ENCODE measurements around the gene MLEC. TPM values are rescaled to one million over a fixed set of nuclear protein-coding genes. Genes with fewer than 3 reads are reported as not detected.

MLEC gene
- total and polyA plus RNA-seq, 2 of the 13 experiments (the other 11 are each of a cell fraction or from before 2014, with no cell fraction given), result 49.8 to 156 TPM

GRCh38 chr12:120686690-120687577 lies at the start of gene MLEC (continued):
- TF ChIP-seq, protein P1, sequence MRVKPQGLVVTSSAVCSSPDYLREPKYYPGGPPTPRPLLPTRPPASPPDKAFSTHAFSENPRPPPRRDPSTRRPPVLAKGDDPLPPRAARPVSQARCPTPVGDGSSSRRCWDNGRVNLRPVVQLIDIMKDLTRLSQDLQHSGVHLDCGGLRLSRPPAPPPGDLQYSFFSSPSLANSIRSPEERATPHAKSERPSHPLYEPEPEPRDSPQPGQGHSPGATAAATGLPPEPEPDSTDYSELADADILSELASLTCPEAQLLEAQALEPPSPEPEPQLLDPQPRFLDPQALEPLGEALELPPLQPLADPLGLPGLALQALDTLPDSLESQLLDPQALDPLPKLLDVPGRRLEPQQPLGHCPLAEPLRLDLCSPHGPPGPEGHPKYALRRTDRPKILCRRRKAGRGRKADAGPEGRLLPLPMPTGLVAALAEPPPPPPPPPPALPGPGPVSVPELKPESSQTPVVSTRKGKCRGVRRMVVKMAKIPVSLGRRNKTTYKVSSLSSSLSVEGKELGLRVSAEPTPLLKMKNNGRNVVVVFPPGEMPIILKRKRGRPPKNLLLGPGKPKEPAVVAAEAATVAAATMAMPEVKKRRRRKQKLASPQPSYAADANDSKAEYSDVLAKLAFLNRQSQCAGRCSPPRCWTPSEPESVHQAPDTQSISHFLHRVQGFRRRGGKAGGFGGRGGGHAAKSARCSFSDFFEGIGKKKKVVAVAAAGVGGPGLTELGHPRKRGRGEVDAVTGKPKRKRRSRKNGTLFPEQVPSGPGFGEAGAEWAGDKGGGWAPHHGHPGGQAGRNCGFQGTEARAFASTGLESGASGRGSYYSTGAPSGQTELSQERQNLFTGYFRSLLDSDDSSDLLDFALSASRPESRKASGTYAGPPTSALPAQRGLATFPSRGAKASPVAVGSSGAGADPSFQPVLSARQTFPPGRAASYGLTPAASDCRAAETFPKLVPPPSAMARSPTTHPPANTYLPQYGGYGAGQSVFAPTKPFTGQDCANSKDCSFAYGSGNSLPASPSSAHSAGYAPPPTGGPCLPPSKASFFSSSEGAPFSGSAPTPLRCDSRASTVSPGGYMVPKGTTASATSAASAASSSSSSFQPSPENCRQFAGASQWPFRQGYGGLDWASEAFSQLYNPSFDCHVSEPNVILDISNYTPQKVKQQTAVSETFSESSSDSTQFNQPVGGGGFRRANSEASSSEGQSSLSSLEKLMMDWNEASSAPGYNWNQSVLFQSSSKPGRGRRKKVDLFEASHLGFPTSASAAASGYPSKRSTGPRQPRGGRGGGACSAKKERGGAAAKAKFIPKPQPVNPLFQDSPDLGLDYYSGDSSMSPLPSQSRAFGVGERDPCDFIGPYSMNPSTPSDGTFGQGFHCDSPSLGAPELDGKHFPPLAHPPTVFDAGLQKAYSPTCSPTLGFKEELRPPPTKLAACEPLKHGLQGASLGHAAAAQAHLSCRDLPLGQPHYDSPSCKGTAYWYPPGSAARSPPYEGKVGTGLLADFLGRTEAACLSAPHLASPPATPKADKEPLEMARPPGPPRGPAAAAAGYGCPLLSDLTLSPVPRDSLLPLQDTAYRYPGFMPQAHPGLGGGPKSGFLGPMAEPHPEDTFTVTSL (CRISPR knock-in tag; IDR thresholded peaks at IDR 0.05; ENCODE audit: borderline replicate concordance), result no peak
- peak; percentile 88 for TF ChIP-seq KMT2B (CRISPR knock-in tag; IDR thresholded peaks at IDR 0.05)
- no peak for TF ChIP-seq ZFP36 (IDR thresholded peaks at IDR 0.05; ENCODE audit: borderline replicate concordance, low read depth, low read length, partially characterized antibody)
- TF ChIP-seq, protein P2, sequence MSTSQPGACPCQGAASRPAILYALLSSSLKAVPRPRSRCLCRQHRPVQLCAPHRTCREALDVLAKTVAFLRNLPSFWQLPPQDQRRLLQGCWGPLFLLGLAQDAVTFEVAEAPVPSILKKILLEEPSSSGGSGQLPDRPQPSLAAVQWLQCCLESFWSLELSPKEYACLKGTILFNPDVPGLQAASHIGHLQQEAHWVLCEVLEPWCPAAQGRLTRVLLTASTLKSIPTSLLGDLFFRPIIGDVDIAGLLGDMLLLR (CRISPR knock-in tag; IDR thresholded peaks at IDR 0.05), result no peak; the same call in 1 of the 2 replicates
- TF ChIP-seq KAT2B (IDR thresholded peaks at IDR 0.05; ENCODE audit: borderline replicate concordance, low read depth, low read length), result no peak
- TF ChIP-seq CHCHD3 (CRISPR knock-in tag; IDR thresholded peaks at IDR 0.05), result 0 out of 2 replicates have a peak, but pooled peaks have one; percentile 44
- TF ChIP-seq TFAP4 (IDR thresholded peaks at IDR 0.05; ENCODE audit: borderline replicate concordance, low read depth), result peak; percentile 78
- 0 out of 2 replicates have a peak, but pooled peaks have one; percentile 36 for TF ChIP-seq MXD3 (CRISPR knock-in tag; IDR thresholded peaks at IDR 0.05)
- TF ChIP-seq NAIF1 (CRISPR knock-in tag; IDR thresholded peaks at IDR 0.05; ENCODE audit: borderline replicate concordance), result no peak
- peak; percentile 27; the same call in 1 of the 2 replicates for TF ChIP-seq KAT7 (CRISPR knock-in tag; IDR thresholded peaks at IDR 0.05; ENCODE audit: borderline replicate concordance)
- no peak for TF ChIP-seq MATR3 (CRISPR knock-in tag; IDR thresholded peaks at IDR 0.05)
- TF ChIP-seq, protein P3, sequence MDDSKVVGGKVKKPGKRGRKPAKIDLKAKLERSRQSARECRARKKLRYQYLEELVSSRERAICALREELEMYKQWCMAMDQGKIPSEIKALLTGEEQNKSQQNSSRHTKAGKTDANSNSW (CRISPR knock-in tag; IDR thresholded peaks at IDR 0.05; ENCODE audit: borderline replicate concordance), result no peak
- TF ChIP-seq, protein P4, sequence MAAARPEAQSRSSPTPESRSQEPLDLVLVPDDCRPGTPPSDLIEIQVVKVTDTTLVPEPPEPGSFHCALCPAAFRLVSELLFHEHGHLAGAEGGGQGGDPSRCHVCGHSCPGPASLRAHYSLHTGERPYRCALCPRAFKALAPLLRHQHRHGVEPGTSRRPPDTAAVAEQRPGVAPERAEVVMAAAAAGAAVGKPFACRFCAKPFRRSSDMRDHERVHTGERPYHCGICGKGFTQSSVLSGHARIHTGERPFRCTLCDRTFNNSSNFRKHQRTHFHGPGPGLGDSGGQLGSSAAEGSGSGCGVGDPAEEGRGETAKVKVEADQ (CRISPR knock-in tag; IDR thresholded peaks at IDR 0.05; ENCODE audit: borderline replicate concordance), result peak; percentile 82; the same call in 1 of the 2 replicates
- TF ChIP-seq HHEX (CRISPR knock-in tag; IDR thresholded peaks at IDR 0.05), result no peak
- no peak for TF ChIP-seq ZNF782 (CRISPR knock-in tag; IDR thresholded peaks at IDR 0.05; ENCODE audit: borderline replicate concordance)
- TF ChIP-seq ZNF878 (CRISPR knock-in tag; IDR thresholded peaks at IDR 0.05), result no peak
- TF ChIP-seq ZNF558 (CRISPR knock-in tag; IDR thresholded peaks at IDR 0.05; ENCODE audit: borderline replicate concordance), result no peak
- no peak for TF ChIP-seq MAFF (IDR thresholded peaks at IDR 0.05; ENCODE audit: low read depth, low read length)
- no peak for TF ChIP-seq HMGA1 (CRISPR knock-in tag; conservative IDR thresholded peaks at IDR 0.05)
- TF ChIP-seq NCOA2 (CRISPR knock-in tag; IDR thresholded peaks at IDR 0.05), result peak; percentile 73; the same call in 1 of the 2 replicates
- TF ChIP-seq ZNF331 (CRISPR knock-in tag; IDR thresholded peaks at IDR 0.05), result peak; percentile 72
